HUDEP-2 (cell line): ENCODE measurements around the gene PLCB1.

Source experiments
- DNase-seq, 76 experiments: peaks; one replicate each; lab custom pipeline; 2025; ENCODE audit not compliant: unreplicated experiment in 76 of 76; lab: John Stamatoyannopoulos, UW

PLCB1 gene

DNA sequence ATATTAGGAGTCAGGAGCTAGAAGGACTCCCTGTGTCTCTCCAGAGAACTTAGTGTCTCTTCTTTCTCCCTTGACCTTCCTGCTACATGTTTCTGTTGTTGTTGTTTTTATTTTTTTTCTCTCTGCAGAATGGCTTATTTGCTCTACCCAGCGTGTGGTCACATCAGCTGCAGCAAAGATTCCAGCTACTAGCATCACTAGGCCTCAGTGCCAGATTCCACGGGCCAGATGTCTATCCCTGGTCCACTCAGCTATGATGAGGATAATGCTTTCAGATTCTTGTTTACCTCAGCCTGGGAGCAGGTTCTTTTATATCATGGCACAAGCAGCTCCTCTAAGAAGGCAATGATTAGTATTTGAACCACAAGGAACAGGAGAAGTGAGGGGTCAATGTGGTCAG lies 110.0 kb downstream of the PLCB1 start:
- no peak for DNase-seq

DNA sequence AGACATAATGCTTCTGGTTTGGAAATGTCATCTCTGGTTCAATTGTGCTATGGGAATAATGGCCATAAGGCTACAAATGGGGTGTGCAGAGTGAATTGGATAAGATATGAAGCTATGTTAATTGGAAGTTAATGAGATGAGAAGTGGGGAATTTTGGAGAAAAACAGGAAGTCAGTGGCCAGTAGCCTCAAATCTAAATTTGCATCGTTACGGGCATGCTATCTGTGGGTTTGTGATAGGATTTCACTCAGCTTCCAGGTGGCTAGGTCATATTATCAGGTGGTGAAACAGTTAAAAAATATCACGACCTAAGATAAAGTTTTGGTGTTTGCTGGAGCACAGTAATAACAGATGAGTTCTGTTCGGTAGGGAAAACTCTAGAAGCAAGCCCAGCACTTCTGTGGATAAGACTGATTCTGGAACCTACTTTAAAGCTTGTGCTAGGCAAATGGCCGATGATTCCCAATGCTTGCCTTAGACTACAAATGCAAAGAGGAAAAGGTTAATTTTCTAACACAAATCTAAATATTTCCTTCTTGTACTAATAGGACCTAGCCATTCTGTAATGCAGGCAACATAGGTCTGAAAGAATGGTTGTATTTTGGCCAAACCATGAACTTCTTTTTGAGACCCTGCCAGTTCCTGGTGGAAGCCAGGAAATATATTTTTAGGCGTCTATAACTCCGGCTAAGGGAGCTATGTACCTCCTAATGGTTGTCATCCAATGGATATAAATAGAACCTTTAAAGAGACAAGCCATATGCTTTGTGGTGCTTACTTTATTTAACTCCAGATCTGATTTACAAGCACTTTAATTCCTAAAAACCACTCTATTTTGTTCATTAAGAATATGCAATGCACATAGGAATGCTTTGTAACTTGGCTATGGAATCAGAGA lies 111.0 kb downstream of the PLCB1 start:
- no peak for DNase-seq

DNA sequence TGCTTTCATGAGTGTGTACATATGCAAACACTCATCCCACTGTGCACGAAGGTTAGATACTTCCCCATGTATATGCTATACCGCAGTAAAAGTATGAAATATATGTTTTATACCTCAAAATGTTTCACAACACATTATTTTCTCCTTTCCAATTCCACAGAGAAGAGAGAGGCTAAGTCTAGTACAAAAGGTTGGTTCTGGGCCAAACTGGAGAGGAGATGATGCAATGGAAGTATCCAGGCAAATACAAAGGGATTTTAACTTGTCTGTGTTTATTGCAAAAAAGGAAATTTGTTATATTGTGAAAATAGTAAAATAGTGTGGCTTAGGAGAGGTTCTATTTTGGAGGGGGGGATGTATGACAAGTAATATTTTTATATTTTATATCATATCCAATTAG lies 112.6 kb downstream of the PLCB1 start:
- no peak for DNase-seq

DNA sequence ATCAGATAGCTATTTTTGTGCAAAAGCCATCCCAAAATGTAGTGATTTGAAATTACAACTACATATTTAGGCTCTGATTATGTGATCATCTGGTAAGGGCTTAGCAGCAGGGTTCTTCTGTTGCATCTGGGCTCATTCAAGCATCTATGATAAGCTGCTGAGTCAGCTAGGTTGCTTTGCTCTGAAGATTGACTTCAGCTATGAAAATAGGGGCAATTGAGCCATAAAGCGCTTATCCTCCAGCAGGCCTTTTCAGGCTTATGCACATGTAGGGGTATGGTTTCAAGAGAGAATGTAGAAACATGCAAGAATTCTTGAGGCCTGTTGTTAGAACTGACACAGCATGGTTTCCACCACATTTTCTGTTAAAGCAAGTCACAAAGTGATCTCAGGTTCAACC lies 114.1 kb downstream of the PLCB1 start:
- no peak for DNase-seq

DNA sequence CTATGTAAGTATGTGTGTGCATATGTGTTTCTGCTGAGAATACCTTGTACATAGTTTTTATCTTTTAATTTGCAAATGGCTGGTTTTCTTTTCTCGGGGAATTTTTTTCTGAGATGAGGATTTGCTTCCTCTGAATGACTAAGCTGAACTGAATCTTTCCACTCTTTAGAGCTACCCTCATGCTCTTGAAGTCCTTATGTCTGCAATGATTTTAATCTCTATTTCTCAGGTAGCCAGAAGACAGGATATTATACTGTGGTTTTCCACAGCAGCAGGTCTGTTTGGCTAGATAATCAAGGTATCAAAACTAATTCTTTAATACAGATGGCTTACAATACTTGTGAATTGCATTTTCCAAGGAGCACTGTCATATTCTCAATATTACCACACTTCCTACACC lies 114.7 kb downstream of the PLCB1 start:
- DNase-seq = no peak

DNA sequence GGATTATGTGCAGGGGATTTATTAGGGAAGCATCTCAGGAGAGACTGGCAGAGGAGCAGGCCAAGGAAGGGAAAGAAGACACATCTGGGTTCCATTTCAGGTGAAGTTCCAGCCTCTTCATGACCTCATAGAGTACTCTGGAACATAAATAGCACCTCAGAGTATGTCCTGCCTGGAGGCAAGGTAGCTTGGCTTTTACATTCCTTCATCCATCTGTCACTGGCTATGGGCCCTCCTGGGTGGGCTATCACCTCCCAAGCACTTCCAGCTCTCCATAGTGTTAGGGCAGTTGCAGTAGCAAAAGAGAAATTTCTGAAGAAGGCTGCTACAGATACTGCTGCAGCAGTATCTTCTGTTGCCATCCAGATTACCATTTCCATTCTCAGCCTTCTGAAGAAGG lies 116.0 kb downstream of the PLCB1 start:
- no peak for DNase-seq

DNA sequence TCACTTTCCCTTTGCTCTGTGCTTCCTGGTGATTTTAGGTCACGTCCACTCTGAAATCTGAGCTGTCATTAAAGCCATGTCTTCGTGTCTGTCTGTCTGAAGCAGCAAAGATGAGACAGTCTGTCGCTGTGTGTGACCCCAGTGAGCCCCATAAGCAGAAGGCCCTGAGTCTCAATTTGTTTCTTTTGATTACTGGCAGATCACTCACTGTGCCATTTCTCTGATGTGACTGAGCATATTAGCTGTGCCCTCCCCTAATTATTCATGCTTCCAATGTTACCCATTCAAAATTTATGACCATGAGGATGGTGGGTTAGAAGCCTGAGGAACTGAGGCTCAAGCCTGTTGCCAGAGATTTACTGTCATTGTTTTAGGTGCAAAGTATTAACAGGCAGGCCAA lies 117.6 kb downstream of the PLCB1 start:
- no peak for DNase-seq

DNA sequence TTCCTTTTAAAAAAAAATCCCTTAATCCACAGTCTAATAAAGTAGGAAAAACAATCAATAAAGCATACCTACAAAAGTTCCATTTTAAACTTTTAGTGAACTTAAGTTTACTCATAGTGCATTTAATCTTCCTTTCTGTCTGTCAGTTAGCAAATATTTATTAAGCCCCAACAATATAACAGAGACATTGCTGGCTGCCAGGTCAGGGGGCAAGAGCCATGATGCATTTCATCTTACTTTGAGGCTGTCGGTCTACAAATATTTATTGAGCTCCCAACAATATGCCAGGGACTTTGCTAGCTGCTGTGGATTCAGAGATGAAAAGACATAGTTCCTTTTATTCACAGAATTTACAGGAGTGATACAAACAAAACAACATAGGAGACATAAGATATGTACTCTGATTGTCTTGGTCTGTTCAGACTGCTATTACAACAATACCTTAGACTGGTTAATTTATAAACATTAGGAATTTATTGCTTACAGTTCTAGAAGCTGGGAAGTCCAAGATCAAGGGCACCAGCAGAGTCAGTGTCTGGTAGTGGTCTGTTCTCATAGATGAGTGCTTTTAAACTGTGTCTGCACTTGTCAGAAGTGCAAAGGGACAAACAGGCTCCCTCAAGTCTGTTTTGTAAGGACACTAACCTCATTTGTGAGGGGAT lies 118.6 kb downstream of the PLCB1 start:
- no peak for DNase-seq

DNA sequence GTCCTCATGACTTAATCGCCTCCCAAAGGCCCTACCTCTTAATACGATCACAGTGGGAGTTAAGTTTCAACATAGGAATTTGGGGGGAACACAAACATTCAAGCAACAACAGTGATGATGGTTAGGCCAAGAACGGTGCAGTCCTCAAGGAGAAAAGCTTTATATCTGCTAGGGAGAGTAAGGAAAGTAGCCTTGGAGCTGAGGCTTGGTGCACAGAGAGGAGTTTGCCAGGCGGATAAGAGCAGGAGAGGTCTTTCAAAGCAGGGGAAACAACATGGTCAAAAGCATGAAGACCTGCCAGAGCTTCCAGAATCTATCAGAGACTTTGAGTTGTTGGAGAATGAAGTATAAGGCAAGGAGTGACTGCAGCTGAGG lies 119.1 kb downstream of the PLCB1 start:
- DNase-seq = no peak

DNA sequence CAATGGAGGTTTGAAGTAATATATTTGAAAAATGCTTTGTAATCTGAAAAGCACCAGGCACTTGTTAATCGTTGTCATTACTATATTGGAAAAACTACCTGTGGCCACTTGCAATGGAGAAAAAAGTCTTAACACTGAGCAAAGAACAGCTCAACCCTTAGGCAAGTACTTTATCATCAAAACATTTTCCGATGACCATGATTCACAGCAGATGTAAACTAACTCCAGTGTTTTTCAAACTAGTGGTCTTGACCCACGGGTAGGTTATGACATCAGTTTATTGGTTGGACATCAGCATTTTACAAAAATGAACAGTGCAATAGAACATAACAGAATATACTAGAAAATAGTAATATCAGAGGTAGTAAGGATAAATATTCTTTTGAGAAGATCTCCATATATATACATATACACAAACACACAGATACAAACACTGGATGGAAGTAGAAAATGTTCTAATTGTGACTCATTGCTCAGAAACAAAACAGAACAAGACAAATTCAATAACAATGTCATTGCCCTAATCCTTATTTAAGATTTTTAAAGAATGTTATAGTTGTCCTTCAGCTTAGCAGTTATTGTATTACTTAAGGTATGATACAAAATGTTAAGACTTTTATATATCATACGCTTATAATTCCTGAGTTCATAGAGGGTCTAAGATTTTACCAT lies 123.0 kb downstream of the PLCB1 start:
- no peak for DNase-seq

DNA sequence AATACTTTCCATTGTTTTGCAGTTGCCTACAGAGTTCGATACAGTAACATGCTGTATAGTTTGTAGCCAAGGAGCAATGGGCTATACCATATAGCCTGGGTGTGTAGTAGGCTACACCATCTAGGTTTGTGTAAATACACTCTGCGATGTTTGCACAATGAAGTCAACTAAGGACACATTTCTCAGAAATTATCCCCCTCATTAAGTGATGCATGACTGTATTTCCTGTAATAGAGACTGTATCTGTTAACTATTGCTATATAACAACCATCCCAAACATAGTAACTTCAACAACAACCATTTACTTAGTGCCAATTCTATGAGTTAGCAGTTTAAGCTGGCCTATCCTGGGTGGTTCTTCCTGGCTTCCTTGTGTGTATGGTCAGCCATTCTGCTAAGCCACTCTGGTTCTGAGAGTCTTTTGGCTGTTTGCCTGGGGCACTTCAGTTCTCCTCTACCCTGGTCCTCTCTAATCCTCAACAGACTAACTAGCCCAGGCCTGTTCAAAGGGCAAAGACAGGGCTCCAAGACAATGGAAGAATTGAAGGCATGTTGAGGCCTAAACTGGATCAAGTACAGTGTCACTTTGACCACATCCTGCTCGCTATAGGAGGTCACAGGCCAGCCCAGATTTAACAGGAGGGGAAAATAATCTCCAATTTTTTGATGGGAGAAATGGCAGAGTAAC lies 124.0 kb downstream of the PLCB1 start:
- DNase-seq = no peak

DNA sequence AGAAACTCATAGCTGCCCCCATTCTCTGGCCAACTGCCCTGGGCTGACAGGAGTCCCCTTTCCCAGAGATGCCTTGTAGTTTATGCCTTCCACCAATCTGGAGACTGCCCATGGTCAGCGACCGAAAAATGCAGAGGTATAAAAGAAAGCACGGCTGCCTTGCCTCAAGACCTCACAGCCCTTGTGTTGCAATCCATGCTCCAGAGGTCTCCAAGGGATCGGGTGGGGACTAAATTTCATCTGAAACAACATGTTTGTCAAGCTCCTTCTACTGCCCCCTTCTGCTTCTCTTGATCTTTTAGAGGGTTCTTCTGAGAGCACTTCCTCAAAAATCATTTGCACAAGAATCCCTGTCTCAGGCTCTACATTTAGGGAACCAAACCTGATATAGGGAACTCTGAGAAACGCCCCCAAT lies 128.8 kb downstream of the PLCB1 start:
- DNase-seq = no peak

DNA sequence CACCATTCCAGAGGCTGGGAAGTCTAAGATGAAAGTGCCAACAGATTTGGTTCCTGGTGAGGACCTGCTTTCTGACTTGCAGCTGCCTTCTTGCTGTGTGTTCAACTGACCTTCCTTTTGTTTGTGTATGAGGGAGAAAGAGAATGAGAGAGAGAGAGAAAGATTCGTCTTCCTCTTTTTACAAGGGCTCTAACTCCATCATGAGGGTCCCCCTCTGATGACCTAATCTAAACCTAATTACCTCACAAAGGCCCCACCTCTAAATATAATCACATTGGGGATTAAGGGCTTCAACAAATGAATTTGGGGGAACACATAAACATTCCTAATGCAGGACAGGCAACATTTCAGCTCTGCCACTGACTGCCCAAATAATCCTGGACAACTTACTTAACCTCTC lies 130.7 kb downstream of the PLCB1 start:
- DNase-seq = no peak

DNA sequence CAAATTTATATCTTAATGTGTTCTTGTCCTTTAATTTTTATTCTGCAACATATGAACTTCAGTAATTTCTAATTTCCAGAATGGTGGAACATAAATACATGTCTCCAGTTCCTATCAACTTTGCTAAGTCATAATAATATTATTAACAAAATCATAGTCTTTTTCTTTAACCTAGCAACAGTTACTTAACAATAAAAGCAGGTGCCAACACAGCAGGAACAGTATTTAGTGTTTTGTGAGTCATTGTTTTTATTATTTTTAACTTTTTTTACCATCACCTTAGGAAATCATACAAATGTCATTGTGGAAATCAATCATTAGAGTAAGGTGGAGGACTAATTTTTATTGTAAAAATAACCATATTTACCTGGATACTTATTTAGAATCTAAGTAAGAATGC lies 133.5 kb downstream of the PLCB1 start:
- no peak for DNase-seq

DNA sequence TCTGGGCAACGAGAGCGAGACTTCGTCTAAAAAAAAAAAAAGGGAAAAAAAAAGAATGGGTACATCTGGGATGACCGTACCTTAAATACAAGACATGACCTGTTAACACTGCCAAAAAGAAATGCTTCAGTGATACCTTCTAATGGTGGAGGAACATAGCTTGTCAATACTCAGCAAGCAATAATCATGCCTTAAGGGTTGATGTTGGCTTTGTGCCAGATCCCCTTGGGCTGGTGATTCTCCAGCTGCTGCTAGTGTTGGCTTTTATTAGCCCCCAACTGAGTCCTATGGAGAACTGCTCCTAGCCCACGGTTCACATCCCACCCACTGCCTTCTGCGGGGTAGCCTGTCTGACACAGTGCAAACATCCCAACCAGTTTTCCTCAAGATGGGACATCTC lies 134.9 kb downstream of the PLCB1 start:
- no peak for DNase-seq

DNA sequence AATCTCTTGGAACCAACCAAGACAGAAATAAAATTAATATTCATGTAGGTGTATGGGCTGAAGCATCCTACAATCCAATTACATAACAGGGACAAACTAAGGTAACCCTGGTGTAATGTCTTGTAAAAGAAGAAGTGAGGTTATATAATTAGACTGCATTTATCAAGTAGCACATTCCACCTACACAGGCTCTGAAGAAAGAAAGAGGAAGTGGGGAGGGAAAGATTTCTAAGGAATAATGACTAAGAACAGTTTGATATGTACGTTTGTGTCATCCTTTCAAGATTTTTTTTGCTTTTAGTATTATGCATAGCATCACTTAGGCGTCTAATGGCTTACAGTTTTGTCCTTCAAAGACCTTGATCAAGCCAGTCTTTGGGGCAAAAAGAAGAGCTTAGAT lies 139.7 kb downstream of the PLCB1 start:
- DNase-seq = no peak

DNA sequence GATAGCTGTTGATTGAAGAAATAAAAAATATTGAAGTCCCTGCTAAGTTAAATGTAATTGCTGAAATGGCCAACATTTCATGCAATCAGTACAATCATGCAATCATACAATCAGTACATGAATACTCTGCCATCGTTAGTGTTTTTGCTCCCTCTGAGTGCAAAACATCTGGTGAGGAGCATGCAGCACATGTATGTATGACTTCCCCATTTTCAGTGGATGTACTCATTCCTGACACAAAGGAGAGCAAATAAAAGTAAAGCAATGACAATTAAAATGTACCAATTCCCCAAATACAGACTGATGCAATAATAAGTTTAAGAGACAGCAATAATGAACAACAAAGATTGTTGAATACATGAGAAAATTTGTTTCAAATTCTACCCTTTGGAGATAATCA lies 140.7 kb downstream of the PLCB1 start:
- DNase-seq = no peak

DNA sequence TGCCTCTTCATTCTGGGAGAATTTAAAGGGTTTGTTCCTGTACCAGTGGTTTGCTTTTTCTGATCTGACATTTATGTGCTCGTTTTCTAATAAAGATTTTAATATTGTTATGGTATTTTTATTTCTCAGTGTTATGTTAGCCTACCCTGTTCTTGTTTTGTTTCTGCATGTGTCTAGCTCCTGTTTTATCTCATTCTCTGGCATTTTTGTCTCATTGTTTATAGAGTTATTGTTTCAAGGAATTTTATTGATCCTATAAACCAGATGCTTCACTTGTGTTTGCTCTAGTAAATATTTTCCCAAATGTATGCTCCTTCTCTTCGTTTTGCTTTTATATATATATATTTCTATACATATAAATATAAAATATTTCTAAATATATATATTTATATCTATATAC lies 152.8 kb downstream of the PLCB1 start:
- no peak for DNase-seq

DNA sequence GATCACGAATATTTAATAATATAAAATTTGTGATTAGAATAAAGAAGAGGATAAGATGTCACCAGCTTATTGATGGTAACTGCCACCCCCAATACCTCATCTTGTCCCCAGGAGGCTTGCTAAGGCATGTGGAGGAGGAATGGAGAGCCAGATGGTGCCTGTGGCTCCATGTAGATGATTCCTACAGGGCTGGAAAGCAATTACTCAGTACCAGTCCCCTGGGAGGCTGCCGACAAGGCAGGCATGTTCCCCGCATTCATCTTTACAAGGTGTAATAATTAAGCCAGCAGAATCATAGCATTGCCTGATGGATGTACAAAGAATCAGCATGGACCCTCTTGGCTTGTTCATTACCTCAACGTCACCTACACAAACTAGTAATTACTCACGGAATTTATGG lies 155.3 kb downstream of the PLCB1 start:
- DNase-seq = no peak

DNA sequence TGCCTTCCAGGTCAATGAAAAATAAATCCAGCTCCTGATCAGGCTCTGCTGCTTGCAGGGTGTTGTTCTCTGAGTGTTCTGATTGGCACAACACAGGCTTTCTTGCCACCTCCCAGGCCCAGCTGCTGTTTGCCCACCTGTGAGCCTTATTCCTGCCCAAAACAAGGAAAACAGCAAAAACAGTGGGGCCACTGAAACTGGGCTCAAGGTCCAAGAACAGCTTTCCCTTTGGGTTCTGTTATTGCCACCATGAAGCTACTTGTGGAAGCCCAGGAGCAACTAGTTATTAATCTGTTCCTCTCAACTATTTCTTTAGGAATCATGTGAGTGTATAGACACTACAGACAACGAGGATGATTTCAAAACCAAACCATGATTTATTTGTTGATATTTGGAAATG lies 159.1 kb downstream of the PLCB1 start:
- DNase-seq = no peak

DNA sequence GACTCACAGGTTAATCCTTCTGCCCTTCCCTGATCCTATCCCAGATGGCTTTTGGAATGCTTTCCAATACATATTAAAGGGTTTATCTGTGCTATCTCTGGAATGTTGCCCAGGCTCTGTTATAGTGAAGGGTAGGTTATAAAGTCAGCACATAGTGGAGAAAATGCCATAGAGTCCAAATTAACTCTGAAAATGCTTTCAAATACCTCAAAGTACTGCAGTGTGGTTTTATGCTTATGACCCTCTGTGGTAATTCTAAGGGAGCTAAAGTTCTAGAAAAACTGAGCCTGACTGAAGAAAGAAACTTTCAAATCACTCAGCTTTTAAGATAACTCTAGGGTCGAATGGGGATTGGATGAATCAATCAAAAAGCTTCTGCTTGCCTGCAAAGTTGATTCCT lies 159.8 kb downstream of the PLCB1 start:
- no peak for DNase-seq
